HG02610 (cell line): ENCODE data around the gene AP1S1.
"Not testable (repeated sequence)": the region's sequence is repeated elsewhere in the genome, so short reads cannot be mapped to it uniquely, and the experiment has no call there.

Source experiments
- ATAC-seq: cut with Tn5 transposase; IDR thresholded peaks from one replicate; pipeline ENCODE4 v1.9.1; 2021; ENCODE audit warnings: mild to moderate bottlenecking, moderate library complexity; ENCODE audit not compliant: unreplicated experiment

AP1S1 gene

DNA sequence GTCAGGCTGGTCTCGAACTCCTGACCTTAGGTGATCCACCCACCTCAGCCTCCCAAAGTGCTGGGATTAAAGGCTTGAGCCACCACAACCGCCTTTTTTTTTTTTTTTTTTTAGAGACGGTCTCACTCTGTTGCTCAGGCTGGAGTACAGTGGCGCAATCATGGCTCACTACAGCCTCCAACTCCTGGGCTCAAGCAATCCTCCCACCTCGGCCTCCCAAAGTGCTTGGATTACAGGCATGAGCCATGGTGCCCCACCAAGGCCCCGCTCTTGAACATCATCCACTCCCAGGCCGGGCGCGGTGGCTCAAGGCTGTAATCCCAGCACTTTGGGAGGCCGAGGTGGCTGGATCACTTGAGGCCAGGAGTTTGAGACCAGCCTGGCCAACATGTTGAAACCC lies 45.2 kb downstream of the AP1S1 start:
- ATAC-seq = not testable (repeated sequence)

- no peak for ATAC-seq
Observed at GRCh38 chr7:101200504-101200861, 46.2 kb downstream of the AP1S1 start.

DNA sequence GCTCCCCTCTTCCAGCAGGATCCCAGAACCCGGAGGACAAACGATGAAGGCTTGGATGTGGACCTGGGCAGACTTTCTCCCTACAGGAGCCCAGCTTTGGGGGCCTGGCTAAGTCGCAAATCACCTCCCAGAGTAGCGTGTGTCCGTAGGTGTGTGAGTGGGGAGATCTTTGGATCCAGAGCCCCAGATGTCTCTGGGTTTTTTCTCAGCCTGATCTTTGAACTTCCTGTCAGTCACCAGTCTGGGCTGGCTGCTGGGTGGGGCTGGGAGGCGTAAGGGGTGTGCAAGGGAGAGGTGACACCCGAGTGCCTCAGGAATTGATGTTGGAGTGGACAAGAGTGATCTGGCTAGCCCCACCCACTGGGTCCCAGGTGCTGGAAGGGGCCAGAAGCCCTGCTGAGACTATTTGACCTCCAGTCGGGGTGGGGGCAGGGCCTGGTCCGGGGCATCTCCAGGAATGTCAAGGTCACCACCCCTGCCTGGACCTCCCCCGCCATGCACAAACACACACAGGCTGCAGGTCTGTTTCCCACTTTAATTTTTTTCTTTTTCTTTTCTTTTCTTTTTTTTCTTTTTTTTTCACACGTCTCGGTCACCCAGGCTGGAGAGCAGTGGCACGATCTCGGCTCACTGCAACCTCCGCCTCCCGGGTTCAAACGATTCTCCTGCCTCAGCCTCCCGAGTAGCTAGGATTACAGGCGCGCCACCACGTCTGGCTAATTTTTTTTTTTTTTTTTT lies 46.8 kb downstream of the AP1S1 start, which contains the start of gene MOGAT3:
TSS of gene MOGAT3 (minus strand) at position 175 of the 738 bp plus-strand sequence. CDS start 182 bp downstream, outside the sequence.
- ATAC-seq = no peak

GRCh38 chr7:101201695-101202602 lies 47.7 kb downstream of the AP1S1 start:
- ATAC-seq = no peak

GRCh38 chr7:101202603-101202918 lies 48.3 kb downstream of the AP1S1 start:
- no peak for ATAC-seq

DNA sequence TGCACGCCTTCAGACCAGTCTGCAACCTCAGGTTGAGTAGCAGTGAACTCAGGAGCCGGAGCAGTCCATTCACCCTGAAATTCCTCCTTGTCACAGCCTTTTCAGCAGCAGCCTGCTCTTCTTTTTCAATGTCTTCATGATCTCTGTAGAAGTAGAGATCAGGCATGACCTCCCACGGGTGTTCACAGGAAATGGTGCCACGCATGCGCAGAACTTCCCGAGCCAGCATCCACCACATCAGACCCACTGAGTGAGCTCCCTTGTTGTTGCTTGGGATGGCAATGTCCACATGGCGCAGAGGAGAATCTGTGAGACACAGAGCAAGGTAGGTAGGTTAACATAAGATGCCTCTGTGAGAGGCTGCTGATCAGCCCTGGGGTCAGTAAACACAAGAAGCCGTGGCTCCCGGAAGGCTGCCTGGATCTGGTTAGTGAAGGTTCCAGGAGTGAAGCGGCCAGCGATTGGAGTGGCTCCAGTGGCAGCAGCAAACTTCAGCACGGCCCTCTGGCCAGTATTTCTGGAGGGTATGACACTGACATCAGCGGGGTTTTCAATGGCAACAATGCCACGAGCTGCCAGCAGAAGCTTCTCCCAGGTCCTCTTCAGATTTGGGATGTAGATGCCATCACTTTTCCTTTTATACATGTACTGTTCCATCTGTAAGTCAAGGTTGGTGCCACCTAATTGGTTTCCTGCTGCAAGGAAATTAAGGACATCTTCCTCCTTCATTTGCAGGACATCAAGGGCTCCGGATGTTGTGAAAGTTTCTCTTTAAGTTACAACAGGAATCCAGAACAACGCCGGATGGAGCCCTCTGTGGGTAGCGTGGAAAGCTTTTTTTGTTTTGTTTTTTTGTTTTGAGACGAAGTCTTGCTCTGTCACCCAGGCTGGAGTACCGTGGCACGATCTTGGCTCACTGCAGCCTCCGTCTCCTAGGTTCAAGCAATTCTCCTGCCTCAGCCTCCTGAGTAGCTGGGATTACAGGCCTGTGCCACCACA lies 49.8 kb downstream of the AP1S1 start:
- ATAC-seq = not testable (repeated sequence)

DNA sequence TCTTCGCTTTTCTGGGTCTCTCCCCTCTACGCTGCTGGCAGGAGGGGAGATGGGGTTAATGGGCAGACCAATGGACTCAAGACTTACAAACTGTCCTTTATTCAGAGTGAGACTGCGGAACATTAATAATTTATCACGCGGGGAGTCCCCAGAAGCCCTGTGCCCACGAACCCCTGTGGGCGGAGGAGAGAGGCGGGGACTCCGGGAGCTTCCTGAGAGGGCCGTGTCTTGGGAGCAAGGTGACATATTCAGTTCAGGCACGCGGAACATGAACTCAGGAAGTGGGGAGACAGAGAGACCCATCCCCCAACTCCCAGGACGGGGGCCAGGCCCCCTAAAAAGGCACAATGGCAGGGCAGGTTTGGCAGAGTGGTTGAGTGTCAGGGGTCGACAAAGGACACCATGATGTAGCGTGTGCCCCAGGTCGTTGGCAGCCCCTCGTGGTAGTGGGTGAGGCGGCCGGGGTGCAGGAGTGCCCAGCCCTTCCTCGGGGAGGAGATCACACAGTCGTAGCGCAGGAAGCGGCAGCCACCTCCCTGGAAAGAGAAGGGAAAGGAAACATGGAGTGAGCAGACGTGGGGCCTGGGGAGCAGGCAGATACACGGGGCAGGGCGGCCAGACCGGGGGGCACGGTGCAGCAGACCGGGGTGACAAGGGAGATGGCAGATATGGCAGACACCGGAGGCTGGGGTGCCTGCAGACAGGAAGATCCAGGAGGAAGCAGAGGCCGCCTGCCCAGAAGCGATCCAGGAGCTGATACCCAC lies 51.8 kb downstream of the AP1S1 start:
- ATAC-seq = no peak

DNA sequence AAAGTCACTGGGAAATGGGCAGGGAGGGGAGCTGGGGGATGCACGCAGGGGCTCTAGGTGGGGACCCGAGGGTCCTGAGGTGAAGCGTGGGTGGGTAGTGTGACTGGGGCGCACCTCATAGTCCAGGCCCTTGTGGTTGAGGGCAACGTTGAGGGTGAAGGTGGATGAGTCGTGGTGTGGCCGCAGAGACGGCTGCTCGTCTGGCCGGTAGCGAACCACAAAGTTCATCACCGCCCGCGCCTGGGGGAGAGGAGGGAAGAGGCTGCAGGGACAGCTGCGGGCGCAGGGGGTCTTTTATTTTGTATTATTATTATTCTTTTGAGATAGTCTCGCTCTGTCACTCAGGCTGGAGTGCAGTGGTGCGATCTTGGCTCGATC lies 52.4 kb downstream of the AP1S1 start:
- no peak for ATAC-seq

- no peak for ATAC-seq
Observed at GRCh38 chr7:101207459-101207858, 53.2 kb downstream of the AP1S1 start.

DNA sequence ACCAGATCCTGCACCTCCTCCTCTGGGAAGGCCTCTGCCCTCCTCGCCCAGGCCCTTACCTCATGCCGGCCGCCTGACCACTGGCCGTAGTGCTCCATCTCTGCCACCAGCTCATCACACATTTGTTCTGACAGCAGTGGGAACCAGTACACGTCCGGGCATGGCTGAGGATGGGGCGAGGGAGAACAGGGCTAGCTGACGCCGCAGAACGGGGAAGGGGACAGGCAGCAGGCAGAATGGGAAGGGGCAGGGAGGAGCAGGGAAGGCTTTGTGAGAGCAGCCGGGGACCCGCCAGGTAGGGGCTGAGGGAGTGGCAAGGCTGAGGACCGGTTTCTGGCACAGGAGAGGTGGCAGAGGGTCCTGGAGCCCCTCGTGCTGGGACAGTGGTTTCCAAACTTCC lies 54.5 kb downstream of the AP1S1 start:
- no peak for ATAC-seq

DNA sequence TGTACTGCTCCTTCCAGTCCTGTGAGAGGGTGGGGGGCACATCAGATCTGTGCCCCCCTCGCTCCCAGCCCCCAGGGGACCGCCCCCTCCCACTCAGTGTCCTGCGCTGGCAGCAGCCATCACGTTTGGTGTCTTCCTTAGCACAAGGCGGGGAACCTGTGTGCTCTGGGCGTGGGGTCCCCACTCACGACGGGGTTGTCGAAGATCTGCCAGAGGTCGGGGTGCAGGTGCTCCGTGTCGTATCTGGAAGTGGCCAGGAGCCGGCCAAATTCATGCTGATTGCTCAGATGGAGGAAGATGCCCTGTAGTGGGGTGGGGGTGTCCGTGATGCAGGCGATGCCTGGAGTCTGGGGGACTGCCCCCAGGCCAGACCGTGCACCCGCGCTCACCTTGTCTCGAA lies 55.9 kb downstream of the AP1S1 start:
- no peak for ATAC-seq
